Measurements from ENCODE around the gene PODNL1.

Gene PODNL1

GRCh38 chr19:13887517-13887916 is 50.7 kb downstream of the PODNL1 start:
- no peak for FAIRE-seq

GRCh38 chr19:13887018-13887436 is 51.2 kb downstream of the PODNL1 start:
- FAIRE-seq = no peak

GRCh38 chr19:13885826-13886365 is 52.3 kb downstream of the PODNL1 start:
- no peak for FAIRE-seq

GRCh38 chr19:13884726-13885591 is 53.3 kb downstream of the PODNL1 start:
- FAIRE-seq = no peak

GRCh38 chr19:13883516-13884064 is 54.6 kb downstream of the PODNL1 start:
- FAIRE-seq = no peak

- no peak for FAIRE-seq
Observed at GRCh38 chr19:13882836-13883235, 55.4 kb downstream of the PODNL1 start.

- no peak for FAIRE-seq
Observed at GRCh38 chr19:13882419-13882795, 55.8 kb downstream of the PODNL1 start.

GRCh38 chr19:13881692-13882418 is 56.4 kb downstream of the PODNL1 start:
- FAIRE-seq = no peak

GRCh38 chr19:13881251-13881691 is 56.9 kb downstream of the PODNL1 start:
- FAIRE-seq = no peak

All from islet of Langerhans (tissue), 1 donor.